ENCODE results near the gene HDAC8. TPM values are rescaled to one million over a fixed set of nuclear protein-coding genes. Genes with fewer than 3 reads are reported as not detected.

Gene HDAC8
- total RNA-seq: 10 to 100 TPM; 13.0 to 61.1 (median 43.3) TPM
- polyA plus RNA-seq: 10 to 100 TPM; 26.3 to 32.4 (median 31.2) TPM
- long read RNA-seq, donor 1, partial matches to known transcripts: 5 of 7 reads
- long read RNA-seq, donor 1, other reads (novel, unspliced or antisense): 0 of 7 reads
- long read RNA-seq, donor 2, full-length matches to known transcripts: 3 of 3 reads
- long read RNA-seq, donor 2, partial matches to known transcripts: 0 of 3 reads
- long read RNA-seq, donor 2, other reads (novel, unspliced or antisense): 0 of 3 reads
- long read RNA-seq, donor 3, partial matches to known transcripts: 0 of 1 reads
- long read RNA-seq, donor 3, other reads (novel, unspliced or antisense): 0 of 1 reads
- long read RNA-seq, donor 4, partial matches to known transcripts: 0 of 1 reads
- long read RNA-seq, donor 4, other reads (novel, unspliced or antisense): 0 of 1 reads
- long read RNA-seq, donor 5, partial matches to known transcripts: 0 of 3 reads
- long read RNA-seq, donor 5, other reads (novel, unspliced or antisense): 0 of 3 reads
- long read RNA-seq, donor 6, full-length matches to known transcripts: 8 of 14 reads
- long read RNA-seq, donor 6, partial matches to known transcripts: 6 of 14 reads
- long read RNA-seq, donor 6, other reads (novel, unspliced or antisense): 0 of 14 reads
- long read RNA-seq, donor 7, partial matches to known transcripts: 0 of 8 reads
- long read RNA-seq, donor 7, other reads (novel, unspliced or antisense): 0 of 8 reads
- long read RNA-seq, donor 8, partial matches to known transcripts: 0 of 5 reads
- long read RNA-seq, donor 8, other reads (novel, unspliced or antisense): 0 of 5 reads
- long read RNA-seq, donor 9, partial matches to known transcripts: 0 of 3 reads
- long read RNA-seq, donor 9, other reads (novel, unspliced or antisense): 0 of 3 reads
- long read RNA-seq, donor 10, partial matches to known transcripts: 0 of 3 reads
- long read RNA-seq, donor 10, other reads (novel, unspliced or antisense): 0 of 3 reads

DNA sequence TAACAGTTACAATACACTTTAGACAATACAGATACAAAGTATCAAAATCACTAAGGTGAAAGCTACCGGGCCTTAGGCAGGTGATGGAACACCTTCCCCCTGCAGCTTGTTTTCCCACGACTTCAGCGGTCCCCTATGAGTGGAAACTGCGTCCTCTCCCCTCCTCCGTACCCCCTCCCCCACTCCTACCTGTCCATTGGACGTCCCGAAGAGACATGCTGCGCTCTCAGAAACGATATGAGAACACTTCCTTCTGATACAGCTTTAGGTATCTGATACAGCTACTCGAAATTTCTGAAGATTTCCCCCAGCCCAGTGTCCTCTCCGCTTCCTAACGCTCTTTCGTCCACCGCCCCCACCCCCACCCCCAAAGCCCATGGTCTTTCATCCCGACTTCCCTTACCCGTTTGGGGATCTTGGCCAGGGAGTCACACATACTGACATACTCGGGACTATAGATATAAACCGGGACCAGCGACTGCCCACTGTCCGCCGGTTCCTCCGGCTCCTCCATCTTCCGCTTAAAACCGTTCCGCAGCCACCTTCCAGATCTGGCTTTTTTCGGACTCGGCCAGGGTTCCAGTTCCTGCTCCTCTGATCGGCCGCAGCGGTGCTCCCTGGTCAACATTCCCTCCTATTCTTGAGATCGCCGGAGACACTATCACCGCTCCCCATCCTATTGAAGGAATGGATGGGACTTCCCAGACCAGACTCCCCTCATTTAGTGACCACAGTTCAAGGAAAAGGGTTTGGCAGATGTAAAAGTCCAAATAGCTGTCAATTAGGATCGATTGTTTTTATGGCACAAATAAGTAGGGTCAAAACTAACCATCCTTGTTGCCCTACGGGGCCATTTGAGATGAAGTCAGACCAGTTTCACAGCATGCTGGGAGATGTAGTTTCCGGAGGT, at the start of gene HDAC8:
Gene HDAC8, minus strand, starts transcription at position 596 of the 910 bp plus-strand sequence. Its CDS starts 82 bp downstream, at position 514.
- TF ChIP-seq, protein P1, sequence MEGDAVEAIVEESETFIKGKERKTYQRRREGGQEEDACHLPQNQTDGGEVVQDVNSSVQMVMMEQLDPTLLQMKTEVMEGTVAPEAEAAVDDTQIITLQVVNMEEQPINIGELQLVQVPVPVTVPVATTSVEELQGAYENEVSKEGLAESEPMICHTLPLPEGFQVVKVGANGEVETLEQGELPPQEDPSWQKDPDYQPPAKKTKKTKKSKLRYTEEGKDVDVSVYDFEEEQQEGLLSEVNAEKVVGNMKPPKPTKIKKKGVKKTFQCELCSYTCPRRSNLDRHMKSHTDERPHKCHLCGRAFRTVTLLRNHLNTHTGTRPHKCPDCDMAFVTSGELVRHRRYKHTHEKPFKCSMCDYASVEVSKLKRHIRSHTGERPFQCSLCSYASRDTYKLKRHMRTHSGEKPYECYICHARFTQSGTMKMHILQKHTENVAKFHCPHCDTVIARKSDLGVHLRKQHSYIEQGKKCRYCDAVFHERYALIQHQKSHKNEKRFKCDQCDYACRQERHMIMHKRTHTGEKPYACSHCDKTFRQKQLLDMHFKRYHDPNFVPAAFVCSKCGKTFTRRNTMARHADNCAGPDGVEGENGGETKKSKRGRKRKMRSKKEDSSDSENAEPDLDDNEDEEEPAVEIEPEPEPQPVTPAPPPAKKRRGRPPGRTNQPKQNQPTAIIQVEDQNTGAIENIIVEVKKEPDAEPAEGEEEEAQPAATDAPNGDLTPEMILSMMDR (IDR thresholded peaks at IDR 0.05): no peak
- TF ChIP-seq POLR2AphosphoS5 (IDR thresholded peaks at IDR 0.05) (no peak), EP300 (IDR thresholded peaks at IDR 0.05) (no peak), POLR2A (IDR thresholded peaks at IDR 0.05) (no peak)
- Histone ChIP-seq H3K9me3 (no peaks in the 10 kb centered on the region), H3K27ac (peak within 1 kb of the TSS; percentile 34 to 81 (median 75)), H3K27me3 (no peaks in the 10 kb centered on the region), H3K36me3 (peaks cover 0 to 17% (median 14%) of the 10 kb centered on the region in 4 donors), H3K4me1 (peaks cover 0 to 4% (median 0%) of the 10 kb centered on the region in 4 donors), H3K4me3 (peak within 1 kb of the TSS; percentile 46 to 65 (median 58))
- intact Hi-C loops (cut with DNase I; ENCODE audit: low total_unique reads): no loop called here
- peak; percentile 61 to 92 for DNase-seq
- 0 to 36% (median 2%) methylated on average over 27 to 36 of the region's 36 CpGs for WGBS, 5 donors

DNA sequence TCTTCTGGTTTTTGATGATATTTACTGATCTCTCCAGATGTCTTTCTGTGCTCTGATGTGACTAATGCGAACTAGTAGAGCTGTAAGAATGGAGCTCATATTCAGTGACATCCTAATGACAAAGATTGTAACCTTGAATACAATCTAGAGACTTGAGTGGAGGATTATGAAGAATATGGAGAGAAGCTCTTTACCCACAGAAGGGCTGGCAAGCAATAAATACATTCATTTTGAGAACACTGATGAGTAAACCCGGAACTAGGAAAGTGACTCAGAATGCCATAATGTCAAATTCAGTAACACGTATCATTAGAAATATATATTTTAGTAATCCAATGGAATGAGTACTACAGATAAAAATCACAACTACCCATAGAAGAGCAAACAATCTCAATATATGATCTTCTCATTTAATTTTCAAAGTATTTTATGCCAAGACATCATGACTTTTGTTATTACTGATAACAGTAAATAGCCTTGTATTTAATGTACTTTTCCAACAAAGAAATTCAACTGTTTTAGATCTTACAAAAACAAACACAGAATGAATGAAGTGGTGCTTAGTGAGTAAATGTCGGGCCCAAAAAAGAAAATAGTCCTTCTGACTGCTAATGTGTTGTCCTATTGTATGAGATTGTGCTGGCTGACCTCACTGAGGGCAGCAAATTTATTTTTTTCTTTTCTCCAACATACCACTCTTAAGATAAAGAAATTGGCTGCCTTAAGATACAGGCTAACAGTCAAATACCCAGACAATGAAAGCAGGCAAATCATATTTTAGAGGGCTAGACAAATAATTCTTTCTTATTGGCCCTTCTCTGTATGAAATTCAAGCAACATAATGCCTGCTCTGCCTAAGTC, 49.2 kb upstream of the HDAC8 start:
- H3K4me3 ChIP-seq: no peak overlapping the region
- intact Hi-C loops (cut with DNase I; ENCODE audit: low total_unique reads): no loop called here
- no peaks in the 10 kb centered on the region for H3K36me3 ChIP-seq
- no peak for TF ChIP-seq EP300 (IDR thresholded peaks at IDR 0.05)
- TF ChIP-seq, protein P1 (IDR thresholded peaks at IDR 0.05): no peak
- TF ChIP-seq POLR2AphosphoS5 (IDR thresholded peaks at IDR 0.05): no peak
- TF ChIP-seq POLR2A (IDR thresholded peaks at IDR 0.05): no peak
- no peaks in the 10 kb centered on the region for H3K9me3 ChIP-seq
- DNase-seq: peak in 1 of 2 donors; percentile 4
- no peaks in the 10 kb centered on the region for H3K4me1 ChIP-seq
- H3K27ac ChIP-seq: peak overlapping the region in 4 of 5 donors; percentile 73 to 83 (median 80)
- no peaks in the 10 kb centered on the region for H3K27me3 ChIP-seq
- WGBS, 5 donors: 28 to 59% (median 39%) methylated on average over 4 of the region's 4 CpGs

DNA sequence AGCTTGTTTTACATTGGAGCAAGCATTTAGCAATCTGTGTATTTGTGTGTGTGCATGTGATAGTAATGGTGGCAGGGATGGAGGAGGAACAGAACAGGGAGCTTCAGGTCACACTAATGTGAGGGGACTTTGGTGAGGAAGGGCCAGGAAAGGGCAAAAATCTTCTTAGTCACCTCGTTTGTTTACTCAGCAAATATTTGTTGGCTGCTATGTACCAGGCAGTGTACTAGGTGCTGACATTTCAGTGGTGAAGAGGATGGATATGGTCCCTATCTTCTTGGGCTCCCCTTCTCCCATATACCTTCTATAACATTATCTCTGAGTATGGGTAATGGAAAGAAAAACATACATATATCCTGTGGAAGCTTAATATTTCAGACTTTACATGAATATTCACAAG, 48.5 kb upstream of the HDAC8 start:
- TF ChIP-seq POLR2A (IDR thresholded peaks at IDR 0.05) (no peak), EP300 (IDR thresholded peaks at IDR 0.05) (no peak), POLR2AphosphoS5 (IDR thresholded peaks at IDR 0.05) (no peak)
- TF ChIP-seq, protein P1 (IDR thresholded peaks at IDR 0.05): no peak
- Histone ChIP-seq H3K4me1 (no peaks in the 10 kb centered on the region), H3K27ac (peak overlapping the region; percentile 73 to 90 (median 80)), H3K36me3 (no peaks in the 10 kb centered on the region), H3K4me3 (no peak overlapping the region), H3K9me3 (no peaks in the 10 kb centered on the region), H3K27me3 (no peaks in the 10 kb centered on the region)
- 10 to 27% (median 20%) methylated on average over 1 of the region's 1 CpG for WGBS, 5 donors
- intact Hi-C loops (cut with DNase I; ENCODE audit: low total_unique reads): no loop called here
- DNase-seq: peak in 1 of 2 donors; percentile 21

All from stomach (tissue), 19 donors.